Upper lobe of left lung (tissue), 4 donors: ENCODE measurements around the gene EBLN2.

Experiments used
- POLR2A ChIP-seq, 4 donors: fragments of 450-650 bp; IDR thresholded peaks; one replicate each; pipeline ENCODE4 v1.5.1; 2016 to 2017; ENCODE audit warnings: antibody characterized with exemption in 4 of 4, mild to moderate bottlenecking in 2 of 4
- TF ChIP-seq, protein P1 (sequence below), 6 experiments: fragments of 450-650 bp in 4 of 6; fragments of 200-600 bp in 2 of 6; sonication (generic) in 2 of 6; IDR thresholded peaks; one replicate each; pipeline ENCODE4 v1.5.1; 2016 to 2019; ENCODE audit warnings: antibody characterized with exemption in 6 of 6

DNA sequence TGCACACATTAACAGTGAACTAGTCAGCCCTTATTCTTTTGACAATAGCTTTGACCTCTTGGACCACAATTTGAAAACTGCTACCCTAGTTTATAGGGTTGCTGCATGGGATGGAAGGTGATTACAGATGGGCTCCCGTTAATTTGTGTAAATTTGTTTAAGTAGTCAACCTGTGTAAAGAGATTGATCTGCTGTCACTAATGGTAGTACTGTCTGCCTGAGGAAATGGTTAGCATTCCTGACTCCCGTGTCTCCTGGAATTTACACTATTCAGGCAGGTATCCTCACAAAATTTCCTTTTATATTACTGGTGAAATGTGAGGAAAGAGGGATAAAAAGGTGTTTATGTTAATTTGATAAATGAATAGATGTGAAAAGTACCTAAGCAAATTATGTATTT lies 15.3 kb upstream of the EBLN2 start:
- TF ChIP-seq, protein P1, sequence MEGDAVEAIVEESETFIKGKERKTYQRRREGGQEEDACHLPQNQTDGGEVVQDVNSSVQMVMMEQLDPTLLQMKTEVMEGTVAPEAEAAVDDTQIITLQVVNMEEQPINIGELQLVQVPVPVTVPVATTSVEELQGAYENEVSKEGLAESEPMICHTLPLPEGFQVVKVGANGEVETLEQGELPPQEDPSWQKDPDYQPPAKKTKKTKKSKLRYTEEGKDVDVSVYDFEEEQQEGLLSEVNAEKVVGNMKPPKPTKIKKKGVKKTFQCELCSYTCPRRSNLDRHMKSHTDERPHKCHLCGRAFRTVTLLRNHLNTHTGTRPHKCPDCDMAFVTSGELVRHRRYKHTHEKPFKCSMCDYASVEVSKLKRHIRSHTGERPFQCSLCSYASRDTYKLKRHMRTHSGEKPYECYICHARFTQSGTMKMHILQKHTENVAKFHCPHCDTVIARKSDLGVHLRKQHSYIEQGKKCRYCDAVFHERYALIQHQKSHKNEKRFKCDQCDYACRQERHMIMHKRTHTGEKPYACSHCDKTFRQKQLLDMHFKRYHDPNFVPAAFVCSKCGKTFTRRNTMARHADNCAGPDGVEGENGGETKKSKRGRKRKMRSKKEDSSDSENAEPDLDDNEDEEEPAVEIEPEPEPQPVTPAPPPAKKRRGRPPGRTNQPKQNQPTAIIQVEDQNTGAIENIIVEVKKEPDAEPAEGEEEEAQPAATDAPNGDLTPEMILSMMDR (IDR thresholded peaks at IDR 0.05) = no peak
- TF ChIP-seq POLR2A (IDR thresholded peaks at IDR 0.05) = no peak
